GM12801 (cell line): ENCODE data around the gene INPP5A.

Source experiments
- TF ChIP-seq, protein P1 (sequence below): IDR thresholded peaks from one replicate; pipeline ENCODE4 v1.5.1; 2011; ENCODE audit warnings: control low read depth; ENCODE audit not compliant: insufficient read length; ENCODE audit errors: extremely low read depth

INPP5A gene

DNA sequence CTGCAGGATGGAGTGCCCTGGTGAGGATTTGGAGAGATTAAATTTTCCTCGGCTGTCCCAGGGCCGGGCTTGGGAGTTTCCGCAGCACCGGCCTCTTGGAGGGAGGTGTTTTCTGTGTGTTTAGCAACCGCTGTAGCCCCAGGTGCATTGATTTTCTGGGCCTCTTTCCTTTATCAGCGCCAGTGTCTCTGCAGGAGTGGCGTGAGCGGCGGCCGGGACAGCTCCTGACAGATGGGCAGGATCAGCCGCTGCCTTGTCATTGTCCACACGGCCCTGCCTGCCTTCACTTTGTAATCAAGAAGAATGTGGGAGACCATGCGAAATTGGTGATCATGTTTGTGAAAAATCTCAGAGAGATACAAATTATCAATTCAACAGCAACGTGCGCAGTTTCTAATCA lies 216.0 kb downstream of the INPP5A start:
- TF ChIP-seq, protein P1, sequence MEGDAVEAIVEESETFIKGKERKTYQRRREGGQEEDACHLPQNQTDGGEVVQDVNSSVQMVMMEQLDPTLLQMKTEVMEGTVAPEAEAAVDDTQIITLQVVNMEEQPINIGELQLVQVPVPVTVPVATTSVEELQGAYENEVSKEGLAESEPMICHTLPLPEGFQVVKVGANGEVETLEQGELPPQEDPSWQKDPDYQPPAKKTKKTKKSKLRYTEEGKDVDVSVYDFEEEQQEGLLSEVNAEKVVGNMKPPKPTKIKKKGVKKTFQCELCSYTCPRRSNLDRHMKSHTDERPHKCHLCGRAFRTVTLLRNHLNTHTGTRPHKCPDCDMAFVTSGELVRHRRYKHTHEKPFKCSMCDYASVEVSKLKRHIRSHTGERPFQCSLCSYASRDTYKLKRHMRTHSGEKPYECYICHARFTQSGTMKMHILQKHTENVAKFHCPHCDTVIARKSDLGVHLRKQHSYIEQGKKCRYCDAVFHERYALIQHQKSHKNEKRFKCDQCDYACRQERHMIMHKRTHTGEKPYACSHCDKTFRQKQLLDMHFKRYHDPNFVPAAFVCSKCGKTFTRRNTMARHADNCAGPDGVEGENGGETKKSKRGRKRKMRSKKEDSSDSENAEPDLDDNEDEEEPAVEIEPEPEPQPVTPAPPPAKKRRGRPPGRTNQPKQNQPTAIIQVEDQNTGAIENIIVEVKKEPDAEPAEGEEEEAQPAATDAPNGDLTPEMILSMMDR, result no peak

DNA sequence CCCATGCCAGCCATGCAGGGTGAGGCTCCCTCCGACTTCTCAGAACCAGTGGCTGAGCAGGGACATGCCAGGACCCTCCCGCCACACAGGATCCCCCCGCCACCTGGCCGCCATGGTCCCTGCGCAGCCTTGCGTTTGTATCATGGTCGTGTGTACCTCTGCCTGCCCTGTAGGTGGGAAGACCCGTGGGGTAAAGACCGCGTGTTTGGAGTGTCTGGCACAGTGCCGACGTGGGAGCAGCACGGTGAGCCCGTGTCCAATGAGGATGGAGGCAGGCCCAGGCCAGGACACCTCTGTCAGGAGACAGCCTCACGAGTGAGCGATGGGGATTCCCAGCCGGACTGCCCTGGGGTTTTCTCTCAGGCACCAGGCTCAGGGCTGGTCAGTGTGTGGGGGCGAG lies 216.5 kb downstream of the INPP5A start:
- TF ChIP-seq, protein P1, result no peak

DNA sequence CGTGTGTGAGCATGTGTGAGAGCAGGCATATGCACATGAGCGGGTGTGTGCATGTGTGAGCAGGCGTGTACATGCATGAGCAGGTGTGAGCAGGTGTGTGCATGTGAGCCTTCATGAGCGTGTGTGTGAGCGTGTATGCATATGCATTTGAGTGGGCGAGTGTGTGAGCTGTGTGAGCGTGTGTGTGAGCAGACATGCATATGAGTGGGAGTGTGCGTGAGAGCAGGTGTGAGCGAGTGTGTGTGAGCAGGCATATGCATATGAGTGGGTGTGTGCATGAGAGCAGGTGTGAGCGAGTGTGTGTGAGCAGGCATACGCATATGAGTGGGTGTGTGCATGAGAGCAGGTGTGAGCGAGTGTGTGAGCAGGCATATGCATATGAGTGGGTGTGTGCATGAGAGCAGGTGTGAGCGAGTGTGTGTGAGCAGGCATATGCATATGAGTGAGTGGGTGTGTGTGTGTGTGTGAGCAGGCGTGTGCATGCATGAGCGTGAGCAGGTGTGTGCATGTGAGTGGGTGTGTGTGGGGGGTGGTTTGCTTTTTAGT lies 217.7 kb downstream of the INPP5A start:
- TF ChIP-seq, protein P1, result no peak

DNA sequence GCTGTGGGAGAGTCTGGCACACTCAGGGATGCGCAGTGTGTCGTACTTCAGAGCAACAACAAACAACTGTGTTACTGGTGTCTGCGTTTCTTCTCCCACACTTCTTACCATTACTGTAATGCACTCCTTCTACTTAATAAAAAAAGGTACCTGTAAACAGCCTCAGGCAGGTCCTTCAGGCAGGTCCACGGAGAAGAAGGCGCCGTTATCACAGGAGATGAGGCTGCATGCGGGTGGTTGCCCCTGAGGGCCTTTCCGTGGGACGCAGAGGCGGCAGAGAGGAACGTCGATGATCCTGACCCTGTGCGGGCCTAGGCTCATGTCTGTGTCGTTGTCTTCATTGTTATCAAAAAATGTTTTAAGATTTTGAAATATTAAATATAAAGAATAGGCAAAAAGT lies 219.0 kb downstream of the INPP5A start:
- TF ChIP-seq, protein P1, result no peak

DNA sequence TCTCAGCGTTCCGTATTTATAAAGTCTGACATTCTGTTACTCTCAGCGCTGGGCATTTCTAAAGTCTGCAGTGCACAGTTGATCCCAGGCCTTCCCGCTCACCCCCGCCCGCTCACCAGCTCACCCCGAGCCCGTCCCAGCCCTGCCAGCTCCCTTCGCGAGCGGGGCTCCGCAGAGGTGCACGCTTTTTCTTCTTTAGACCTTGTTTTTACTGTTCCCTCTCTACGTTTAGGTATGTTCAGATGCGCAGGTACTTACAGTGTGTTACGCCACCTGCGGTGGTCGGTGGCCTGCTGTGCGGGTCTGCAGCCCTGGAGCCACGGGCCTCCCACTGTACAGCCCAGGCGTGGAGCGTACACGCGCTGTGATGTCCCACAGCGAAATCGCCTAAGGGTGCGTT lies 219.6 kb downstream of the INPP5A start:
- TF ChIP-seq, protein P1, result no peak

DNA sequence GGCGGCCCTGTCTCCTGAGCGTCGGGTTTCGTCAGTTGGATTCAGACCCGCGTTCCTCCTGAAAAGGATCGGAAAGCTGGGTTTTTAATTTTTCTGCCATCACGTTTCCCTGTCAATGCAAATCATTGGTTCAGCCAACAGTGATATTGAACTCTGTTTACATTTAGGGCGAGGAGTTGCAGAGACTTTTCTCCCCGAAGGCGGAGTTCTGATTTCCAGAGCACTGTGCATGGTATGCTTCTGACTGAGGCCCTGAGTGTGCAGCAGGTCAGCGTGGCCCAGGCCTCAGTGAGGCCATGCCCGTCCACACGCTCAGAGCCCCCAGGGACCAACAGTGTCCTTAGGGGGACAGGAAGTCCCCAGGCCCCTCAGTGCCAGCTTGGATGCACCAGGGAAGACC lies 221.3 kb downstream of the INPP5A start:
- TF ChIP-seq, protein P1, result no peak

DNA sequence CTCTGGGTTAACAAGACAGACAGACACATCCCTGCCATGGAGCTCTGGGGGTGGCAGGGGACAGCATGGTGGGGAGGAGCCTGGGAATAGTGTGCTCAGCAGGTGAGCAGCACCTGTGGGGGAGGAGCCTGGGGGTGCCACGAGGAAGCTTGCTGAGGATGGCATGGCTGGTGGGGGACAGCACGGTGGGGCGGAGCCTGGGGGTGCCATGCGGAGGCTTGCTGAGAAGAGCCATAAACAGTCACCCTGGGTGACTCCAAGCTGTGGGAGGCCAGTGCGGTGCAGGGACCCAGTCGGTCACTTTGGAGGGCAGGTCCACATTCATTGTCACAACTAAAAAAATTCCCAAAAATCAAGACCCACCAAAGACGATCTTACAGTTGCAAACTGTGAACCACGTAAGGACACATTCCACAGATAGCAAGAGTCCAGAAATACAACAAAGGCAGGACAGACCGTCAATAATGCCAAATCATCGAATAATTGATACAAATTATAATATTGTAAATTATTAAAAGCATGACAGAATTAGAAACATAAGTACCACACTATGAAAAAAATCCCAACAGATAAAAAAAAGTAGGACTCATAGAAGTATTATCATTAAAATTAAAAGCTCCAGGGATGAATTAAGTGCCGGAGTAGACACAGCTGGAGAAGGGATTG lies 223.9 kb downstream of the INPP5A start:
- TF ChIP-seq, protein P1, result no peak
